OCI-LY7 (cell line): ENCODE measurements around the gene TTF1. TPM values are rescaled to one million over a fixed set of nuclear protein-coding genes. Genes with fewer than 3 reads are reported as not detected.

Source experiments
- BruUV-seq: library from RNA; stranded (reverse); fragments of 400-500 nt; replicated peaks from 2 replicates; lab custom pipeline; 2021; lab: Mats Ljungman, UMichigan
- CTCF ChIA-PET: fragments of 300-600 bp; sonication (Branson Sonifier 250); formaldehyde crosslinking; loops from one replicate; lab custom pipeline; 2022; ENCODE audit warnings: antibody characterized with exemption; ENCODE audit not compliant: unreplicated experiment; lab: Charles Lee
- POLR2A ChIA-PET: fragments of 300-600 bp; sonication (Branson Sonifier 250); formaldehyde crosslinking; loops from one replicate; lab custom pipeline; 2022; ENCODE audit warnings: antibody characterized with exemption; lab: Charles Lee
- DNase-seq: peaks from one replicate; pipeline ENCODE4 v3.0.0-alpha.2; 2015; ENCODE audit warnings: low spot score
- H2AFZ ChIP-seq: fragments of 200-600 bp; sonication (generic), shearing (Covaris generic); 2 replicates; pipeline ENCODE4 v1.6.1; 2014; ENCODE audit warnings: mild to moderate bottlenecking, antibody characterized with exemption, low read length, moderate library complexity
- H3K27ac ChIP-seq: fragments of 200-600 bp; sonication (generic); 2 replicates; pipeline ENCODE4 v1.5.1; 2014; ENCODE audit warnings: mixed run types, low read depth, mild to moderate bottlenecking, moderate library complexity, low read length, inconsistent platforms; ENCODE audit not compliant: poor library complexity, severe bottlenecking
- H3K36me3 ChIP-seq: fragments of 200-600 bp; sonication (generic); 2 replicates; pipeline ENCODE4 v1.6.1; 2014; ENCODE audit warnings: mild to moderate bottlenecking, antibody characterized with exemption, low read length, moderate library complexity, mixed read lengths; ENCODE audit not compliant: insufficient read depth
- H3K4me1 ChIP-seq: fragments of 200-600 bp; sonication (generic); 2 replicates; pipeline ENCODE4 v1.5.1; 2014; ENCODE audit warnings: mild to moderate bottlenecking, low read length; ENCODE audit not compliant: insufficient read depth, poor library complexity, severe bottlenecking
- H3K4me2 ChIP-seq: fragments of 200-600 bp; sonication (generic); 2 replicates; pipeline ENCODE4 v1.6.1; 2014; ENCODE audit warnings: mild to moderate bottlenecking, low read length
- H3K4me3 ChIP-seq: fragments of 200-600 bp; sonication (generic); 2 replicates; pipeline ENCODE4 v1.5.1; 2014; ENCODE audit warnings: mild to moderate bottlenecking, low read depth, low read length; ENCODE audit not compliant: poor library complexity, severe bottlenecking
- H3K79me2 ChIP-seq: fragments of 200-600 bp; sonication (generic); 2 replicates; pipeline ENCODE4 v1.6.1; 2016; ENCODE audit warnings: low read depth, mild to moderate bottlenecking, low read length, moderate library complexity, mixed read lengths; ENCODE audit not compliant: insufficient read depth
- H3K9me2 ChIP-seq: fragments of 200-600 bp; sonication (generic); 2 replicates; pipeline ENCODE4 v1.6.1; 2016; ENCODE audit warnings: mild to moderate bottlenecking, low read length, mixed read lengths; ENCODE audit not compliant: insufficient read depth
- H3K9me3 ChIP-seq: fragments of 200-600 bp; sonication (generic); 2 replicates; pipeline ENCODE4 v1.6.1; 2014; ENCODE audit warnings: mild to moderate bottlenecking, mixed run types, low read length, mixed read lengths
- H4K20me1 ChIP-seq: fragments of 200-600 bp; sonication (generic); 2 replicates; pipeline ENCODE4 v1.6.1; 2014; ENCODE audit warnings: mild to moderate bottlenecking, antibody characterized with exemption, low read length, moderate library complexity, mixed read lengths; ENCODE audit not compliant: insufficient read depth
- EZH2phosphoT487 ChIP-seq: fragments of 200-600 bp; sonication (generic); IDR thresholded peaks from 2 replicates; pipeline ENCODE4 v1.6.1; 2018; ENCODE audit warnings: low read depth, borderline replicate concordance, mild to moderate bottlenecking, mixed run types, antibody characterized with exemption, low read length, moderate library complexity, mixed read lengths
- intact Hi-C: fragments of 100-400 bp; cut with micrococcal nuclease; formaldehyde crosslinking; loops from one replicate; pipeline ENCODE4 v1.10.0; 2022; ENCODE audit not compliant: unreplicated experiment
- total RNA-seq, 2 experiments: library from RNA; depleted of rRNA in 1 of 2; stranded (reverse); fragments of >200 nt in 1 of 2; shearing (Covaris generic) in 1 of 2; gene quantifications; 2 replicates each; pipeline ENCODE4 v1.2.3, GENCODE V29; 2014 to 2022
- TF ChIP-seq, protein P1 (sequence below): fragments of 200-600 bp; sonication (generic); conservative IDR thresholded peaks from 2 replicates; pipeline ENCODE4 v1.5.1; 2014; ENCODE audit warnings: mild to moderate bottlenecking, antibody characterized with exemption, low read length, moderate library complexity, mixed read lengths

TTF1 gene
- total RNA-seq, 2 experiments from 2014 or later = 17.8 to 21.2 TPM

DNA sequence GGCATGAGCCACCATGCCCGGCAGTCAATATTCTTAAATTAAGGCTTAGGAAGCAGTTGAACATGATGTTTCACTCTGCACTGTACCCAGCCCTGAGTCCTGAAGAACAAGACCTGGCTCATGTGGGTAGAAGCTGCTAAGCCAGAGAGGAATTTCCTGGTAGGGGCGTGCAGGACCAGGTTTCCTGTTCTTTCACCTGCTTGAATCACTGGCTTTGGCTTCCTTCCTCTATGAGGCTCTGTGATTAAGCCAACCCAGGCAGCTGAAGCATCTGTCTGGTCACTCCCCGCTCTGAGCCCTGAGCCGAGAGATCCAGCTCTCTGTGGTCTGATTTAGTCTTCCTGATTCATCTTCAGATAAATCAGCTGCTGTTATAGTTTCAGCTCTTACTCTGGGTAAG, 32.5 kb upstream of the TTF1 start:
- TF ChIP-seq EZH2phosphoT487 = no peak
- TF ChIP-seq, protein P1, sequence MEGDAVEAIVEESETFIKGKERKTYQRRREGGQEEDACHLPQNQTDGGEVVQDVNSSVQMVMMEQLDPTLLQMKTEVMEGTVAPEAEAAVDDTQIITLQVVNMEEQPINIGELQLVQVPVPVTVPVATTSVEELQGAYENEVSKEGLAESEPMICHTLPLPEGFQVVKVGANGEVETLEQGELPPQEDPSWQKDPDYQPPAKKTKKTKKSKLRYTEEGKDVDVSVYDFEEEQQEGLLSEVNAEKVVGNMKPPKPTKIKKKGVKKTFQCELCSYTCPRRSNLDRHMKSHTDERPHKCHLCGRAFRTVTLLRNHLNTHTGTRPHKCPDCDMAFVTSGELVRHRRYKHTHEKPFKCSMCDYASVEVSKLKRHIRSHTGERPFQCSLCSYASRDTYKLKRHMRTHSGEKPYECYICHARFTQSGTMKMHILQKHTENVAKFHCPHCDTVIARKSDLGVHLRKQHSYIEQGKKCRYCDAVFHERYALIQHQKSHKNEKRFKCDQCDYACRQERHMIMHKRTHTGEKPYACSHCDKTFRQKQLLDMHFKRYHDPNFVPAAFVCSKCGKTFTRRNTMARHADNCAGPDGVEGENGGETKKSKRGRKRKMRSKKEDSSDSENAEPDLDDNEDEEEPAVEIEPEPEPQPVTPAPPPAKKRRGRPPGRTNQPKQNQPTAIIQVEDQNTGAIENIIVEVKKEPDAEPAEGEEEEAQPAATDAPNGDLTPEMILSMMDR = no peak
- Histone ChIP-seq H2AFZ (no peak overlapping the region), H3K9me2 (no peaks in the 10 kb centered on the region), H3K79me2 (no peaks in the 10 kb centered on the region), H3K4me3 (no peak overlapping the region), H3K4me1 (no peaks in the 10 kb centered on the region), H3K36me3 (no peaks in the 10 kb centered on the region), H3K27ac (no peak overlapping the region), H3K4me2 (no peak overlapping the region), H3K9me3 (no peaks in the 10 kb centered on the region), H4K20me1 (no peaks in the 10 kb centered on the region)
- POLR2A ChIA-PET = interaction anchor here (0.5 to 0.6 kb wide), 2 partner anchors 24 to 530 kb away, joined by 4 read pairs; no protein-coding TSS in a partner anchor
- no TSS peak for BruUV-seq
- CTCF ChIA-PET = no interaction called here
- intact Hi-C loops = no loop called here
- DNase-seq = no peak

- Histone ChIP-seq H3K27ac (no peak overlapping the region), H3K9me2 (no peaks in the 10 kb centered on the region), H3K4me1 (no peaks in the 10 kb centered on the region), H2AFZ (no peak overlapping the region), H3K36me3 (no peaks in the 10 kb centered on the region), H3K9me3 (no peaks in the 10 kb centered on the region), H4K20me1 (no peaks in the 10 kb centered on the region), H3K4me3 (no peak overlapping the region), H3K79me2 (no peaks in the 10 kb centered on the region), H3K4me2 (no peak overlapping the region)
- no TSS peak for BruUV-seq
- intact Hi-C loops = no loop called here
- ChIA-PET POLR2A (no interaction called here), CTCF (no interaction called here)
- DNase-seq = no peak
- no peak for TF ChIP-seq EZH2phosphoT487
- TF ChIP-seq, protein P1 = no peak
Observed at GRCh38 chr9:132434881-132435280, 28.2 kb upstream of the TTF1 start.

DNA sequence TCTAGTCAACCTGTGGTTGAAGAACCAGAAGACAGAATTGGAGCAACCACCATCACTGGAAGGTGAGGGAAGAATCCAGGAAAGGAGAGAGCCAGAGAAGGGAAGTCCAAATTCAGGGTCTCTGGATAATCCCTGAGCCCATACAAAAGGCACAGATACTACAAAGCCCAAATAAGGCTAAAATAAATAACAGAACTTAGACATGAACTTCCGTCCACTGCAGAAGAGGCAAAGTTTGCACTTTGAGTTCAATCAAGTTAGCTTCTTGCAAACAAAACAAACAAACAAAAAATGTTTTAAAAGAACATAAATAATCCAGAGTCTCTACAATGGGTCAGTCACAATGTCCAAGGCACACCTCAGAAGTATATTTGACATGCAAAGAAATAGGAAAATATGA, 24.4 kb upstream of the TTF1 start:
- intact Hi-C loops = no loop called here

More for the DNA sequence above, 24.4 kb upstream of the TTF1 start:
- H3K27ac ChIP-seq = no peak overlapping the region
- no peaks in the 10 kb centered on the region for H4K20me1 ChIP-seq
- no TSS peak for BruUV-seq
- no peak for TF ChIP-seq EZH2phosphoT487
- TF ChIP-seq, protein P1 = no peak
- ChIA-PET POLR2A (interaction anchor here (0.6 kb wide), 1 partner anchor 581 kb away, joined by 3 read pairs; no protein-coding TSS in a partner anchor), CTCF (no interaction called here)
- H3K79me2 ChIP-seq = no peaks in the 10 kb centered on the region
- no peak overlapping the region for H3K4me2 ChIP-seq
- DNase-seq = no peak
- no peak overlapping the region for H3K4me3 ChIP-seq
- H3K4me1 ChIP-seq = no peaks in the 10 kb centered on the region
- H3K9me2 ChIP-seq = no peaks in the 10 kb centered on the region
- H3K36me3 ChIP-seq = no peaks in the 10 kb centered on the region
- no peaks in the 10 kb centered on the region for H3K9me3 ChIP-seq
- no peak overlapping the region for H2AFZ ChIP-seq
